NCI-H748 (cell line): ENCODE measurements around the gene MDH1.
"Not testable (repeated sequence)": the region's sequence is repeated elsewhere in the genome, so short reads cannot be mapped to it uniquely, and the experiment has no call there.

Experiments
- DNase-seq: peaks from one replicate; lab custom pipeline; 2025; ENCODE audit not compliant: unreplicated experiment; lab: John Stamatoyannopoulos, UW

MDH1 gene

GRCh38 chr2:63587814-63588384, 864 bp upstream of the MDH1 start:
- DNase-seq = no peak

- peak; percentile 60 for DNase-seq
These were observed 590 bp downstream of the MDH1 start for GRCh38 chr2:63589148-63589958.

GRCh38 chr2:63590626-63591408, 2.1 kb downstream of the MDH1 start:
- DNase-seq = peak; percentile 18

- DNase-seq = no peak
These were observed 2.9 kb downstream of the MDH1 start for GRCh38 chr2:63591566-63592175.

- DNase-seq = no peak
These were observed 5.9 kb downstream of the MDH1 start for GRCh38 chr2:63594660-63595059.

- no peak for DNase-seq
These were observed 7.7 kb downstream of the MDH1 start for GRCh38 chr2:63596401-63596883.

GRCh38 chr2:63598981-63599380, 10.2 kb downstream of the MDH1 start:
- no peak for DNase-seq

- no peak for DNase-seq
These were observed 12.2 kb downstream of the MDH1 start for GRCh38 chr2:63600881-63601460.

GRCh38 chr2:63604666-63605065, 15.9 kb downstream of the MDH1 start:
- no peak for DNase-seq

- not testable (repeated sequence) for DNase-seq
These were observed 20.1 kb downstream of the MDH1 start for GRCh38 chr2:63608865-63609264.

- no peak for DNase-seq
These were observed 21.8 kb downstream of the MDH1 start for GRCh38 chr2:63610525-63610924.

- no peak for DNase-seq
These were observed 24.7 kb downstream of the MDH1 start for GRCh38 chr2:63613391-63613901.

- no peak for DNase-seq
These were observed 25.7 kb downstream of the MDH1 start for GRCh38 chr2:63614448-63614968.

GRCh38 chr2:63614983-63615945, 26.5 kb downstream of the MDH1 start:
- no peak for DNase-seq

GRCh38 chr2:63617366-63617765, 28.6 kb downstream of the MDH1 start:
- DNase-seq = no peak

GRCh38 chr2:63619328-63619727, 30.6 kb downstream of the MDH1 start:
- DNase-seq = no peak

GRCh38 chr2:63622751-63623150, 34.0 kb downstream of the MDH1 start:
- no peak for DNase-seq

GRCh38 chr2:63623763-63624162, 35.0 kb downstream of the MDH1 start:
- DNase-seq = not testable (repeated sequence)

- no peak for DNase-seq
These were observed 39.1 kb downstream of the MDH1 start for GRCh38 chr2:63627866-63628265.
